Measurements from ENCODE around the gene NEIL3. TPM values are rescaled to one million over a fixed set of nuclear protein-coding genes. Genes with fewer than 3 reads are reported as not detected.

NEIL3 gene
- total and polyA plus RNA-seq, 2 of the 8 experiments (the other 6 are each of a cell fraction or from before 2014, with no cell fraction given), result 5.5 to 11.0 TPM

DNA sequence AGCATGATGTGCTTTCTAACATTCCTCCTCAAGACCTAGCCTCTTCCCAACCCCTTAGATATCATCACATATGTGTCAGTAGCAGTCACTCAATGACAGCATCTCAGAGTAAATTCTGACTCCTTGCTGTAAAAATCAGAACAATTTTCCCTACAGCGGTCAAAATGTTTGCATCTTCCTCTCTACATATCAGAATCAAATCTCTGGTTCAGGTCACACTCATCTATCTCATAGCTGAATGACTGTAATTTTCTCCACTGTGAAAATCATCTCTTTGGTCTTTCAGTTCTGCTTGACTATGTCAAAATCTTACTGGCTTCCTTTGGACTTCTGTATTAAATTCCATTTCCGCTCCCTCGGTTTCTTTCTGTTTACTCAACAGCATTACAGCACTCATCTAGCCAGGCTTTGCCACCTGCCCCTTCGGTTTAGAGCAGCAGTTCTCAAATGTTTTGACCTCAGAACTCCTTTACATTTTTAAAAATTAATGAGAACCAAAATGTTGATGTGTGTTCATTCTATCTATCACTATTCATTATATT is 75.3 kb downstream of the NEIL3 start:
- H4K8ac ChIP-seq (ENCODE audit: extremely low read depth, insufficient read depth, low read length), result no peak overlapping the region
- H3K36me3 ChIP-seq (ENCODE audit: control insufficient read depth in 2 of 4, insufficient read depth in 4 of 4, low read length in 3 of 4), result no peaks in the 10 kb centered on the region
- no peak overlapping the region for H2BK12ac ChIP-seq (ENCODE audit: low read depth, low read length)
- H2BK20ac ChIP-seq (ENCODE audit: low read length), result no peak overlapping the region
- WGBS, 2 experiments (ENCODE audit: extremely low coverage in 1 of 2, insufficient coverage in 1 of 2, insufficient read length in 1 of 2, insufficient replicate concordance in 2 of 2, low coverage in 1 of 2, low lambda C conversion rate in 2 of 2, missing lambda C conversion rate in 1 of 2), result 98% methylated on average over 4 of the region's 4 CpGs; no CpG with 5 or more reads in 1 of the 2 experiments
- no peak overlapping the region for H2BK5ac ChIP-seq (ENCODE audit: low read depth, low read length)
- no peak overlapping the region for H3K27ac ChIP-seq (ENCODE audit: low read depth, low read length)
- CTCF ChIA-PET (ENCODE audit: partially characterized antibody), result interaction anchor here (1.3 kb wide), 1 partner anchor 9 kb away, joined by 7 read pairs; no protein-coding TSS in a partner anchor
- H3K79me2 ChIP-seq (ENCODE audit: control insufficient read depth in 1 of 2, insufficient read depth in 2 of 2, low read length in 2 of 2), result no peaks in the 10 kb centered on the region
- H3K9ac ChIP-seq (replicated peaks in 1 of 4; ENCODE audit: extremely low read depth in 1 of 4, low read depth in 3 of 4, low read length in 3 of 4), result no peak overlapping the region
- no peaks in the 10 kb centered on the region; a peak in 2 of 7 replicates for H3K4me1 ChIP-seq (replicated peaks in 1 of 4; ENCODE audit: control insufficient read depth in 3 of 4, insufficient read depth in 4 of 4, low read length in 3 of 4)
- H3K79me1 ChIP-seq (ENCODE audit: low read depth, low read length), result no peaks in the 10 kb centered on the region
- H3K56ac ChIP-seq (replicated peaks; ENCODE audit: insufficient read length, low read depth, low read length), result no peak overlapping the region
- H2BK120ac ChIP-seq (replicated peaks; ENCODE audit: low read depth, low read length), result no peak overlapping the region
- no peak overlapping the region for H2AFZ ChIP-seq (ENCODE audit: low read length)
- H4K91ac ChIP-seq (replicated peaks; ENCODE audit: insufficient read length, low read length), result no peak overlapping the region
- H3K4me3 ChIP-seq (ENCODE audit: extremely low read depth in 1 of 4, insufficient read depth in 2 of 4, low read depth in 3 of 4, low read length in 4 of 4), result no peak overlapping the region
- no peaks in the 10 kb centered on the region for H3K27me3 ChIP-seq (replicated peaks in 1 of 4; ENCODE audit: control insufficient read depth in 3 of 4, extremely low read depth in 1 of 4, insufficient read depth in 3 of 4, low read length in 3 of 4)
- POLR2A ChIA-PET (ENCODE audit: partially characterized antibody), result no interaction called here
- H3K18ac ChIP-seq (ENCODE audit: extremely low read depth, low read length), result no peak overlapping the region
- no peak overlapping the region for H4K5ac ChIP-seq (ENCODE audit: insufficient read length, low read depth, low read length)
- H3K14ac ChIP-seq (ENCODE audit: insufficient read length), result no peak overlapping the region
- DNase-seq (ENCODE audit: low read depth in 1 of 2, low spot score in 2 of 2) (no peak), FAIRE-seq (no peak)
- H3K23me2 ChIP-seq (ENCODE audit: low read depth, low read length), result no peaks in the 10 kb centered on the region
- no peak overlapping the region for H3K23ac ChIP-seq (ENCODE audit: insufficient read length)
- H3K4me2 ChIP-seq (ENCODE audit: insufficient read depth in 1 of 2, low read depth in 2 of 2, low read length in 2 of 2), result no peak overlapping the region
- H3K4ac ChIP-seq (replicated peaks; ENCODE audit: insufficient read length, low read depth, low read length), result no peak overlapping the region
- H2BK15ac ChIP-seq (ENCODE audit: low read length), result no peak overlapping the region
- H2AK5ac ChIP-seq (ENCODE audit: low read depth, low read length), result no peak overlapping the region
- no peaks in the 10 kb centered on the region for H4K20me1 ChIP-seq (replicated peaks in 1 of 2; ENCODE audit: control insufficient read depth in 1 of 2, insufficient read depth in 2 of 2, low read length in 2 of 2)
- no peaks in the 10 kb centered on the region for H3K9me3 ChIP-seq (ENCODE audit: insufficient read depth in 2 of 2, low read depth in 1 of 2, low read length in 1 of 2)
- TF ChIP-seq POU5F1 (IDR thresholded peaks at IDR 0.05; ENCODE audit: low read depth, low read length), result no peak
- no peak for TF ChIP-seq CHD2 (IDR thresholded peaks at IDR 0.05; ENCODE audit: low read length)
- no peak for TF ChIP-seq EGR1 (IDR thresholded peaks at IDR 0.05; ENCODE audit: borderline replicate concordance, low read depth, low read length)
- no peak for TF ChIP-seq ASH2L (IDR thresholded peaks at IDR 0.05; ENCODE audit: low read length)
- no peak for TF ChIP-seq KDM5A (IDR thresholded peaks at IDR 0.05; ENCODE audit: low read length)
- no peak for TF ChIP-seq SP1 (IDR thresholded peaks at IDR 0.05; ENCODE audit: low read depth, low read length)
- TF ChIP-seq RFX5 (IDR thresholded peaks at IDR 0.05; ENCODE audit: borderline replicate concordance, low read depth, low read length), result no peak
- TF ChIP-seq SUZ12 (IDR thresholded peaks at IDR 0.05; ENCODE audit: low read length), result no peak
- no peak for TF ChIP-seq CHD1 (IDR thresholded peaks at IDR 0.05; ENCODE audit: low read depth, low read length)
- TF ChIP-seq JUN (IDR thresholded peaks at IDR 0.05; ENCODE audit: low read depth, low read length), result no peak
- TF ChIP-seq EZH2 (IDR thresholded peaks at IDR 0.05; ENCODE audit: low read depth, low read length, severe bottlenecking), result no peak
- TF ChIP-seq ZNF274 (IDR thresholded peaks at IDR 0.05; ENCODE audit: borderline replicate concordance, extremely low read depth, low read length), result no peak
- TF ChIP-seq PHF8 (conservative IDR thresholded peaks at IDR 0.05; ENCODE audit: low read depth, low read length), result no peak
- no peak for TF ChIP-seq KDM4A (IDR thresholded peaks at IDR 0.05; ENCODE audit: low read depth, low read length, severe bottlenecking)
- TF ChIP-seq, protein P1, sequence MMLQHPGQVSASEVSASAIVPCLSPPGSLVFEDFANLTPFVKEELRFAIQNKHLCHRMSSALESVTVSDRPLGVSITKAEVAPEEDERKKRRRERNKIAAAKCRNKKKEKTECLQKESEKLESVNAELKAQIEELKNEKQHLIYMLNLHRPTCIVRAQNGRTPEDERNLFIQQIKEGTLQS (IDR thresholded peaks at IDR 0.05; ENCODE audit: insufficient read depth, low read depth, low read length), result no peak

Data from H1 (cell line).